ENCODE measurements around the gene MACROD1.

Gene MACROD1

DNA sequence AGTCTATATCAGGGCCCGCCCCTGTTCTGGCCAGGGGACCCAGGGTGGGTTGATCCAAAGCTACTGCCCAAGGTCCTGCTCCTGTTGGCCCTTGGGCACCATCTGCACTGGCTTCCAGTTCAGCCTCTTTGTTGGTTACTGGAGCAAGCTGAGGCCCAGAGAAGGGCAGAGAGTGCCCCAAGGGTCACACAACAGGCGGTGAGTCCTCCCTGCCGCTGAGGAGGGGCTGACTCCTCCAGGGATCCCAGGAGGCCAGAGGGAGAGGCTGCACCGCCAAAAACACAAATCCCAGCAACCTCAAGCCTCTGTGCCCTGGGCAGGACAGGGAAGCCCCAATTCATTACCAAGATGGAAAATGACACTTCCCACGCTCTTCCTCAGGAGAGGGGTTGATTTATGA lies 61.3 kb downstream of the MACROD1 start:
- TF ChIP-seq CTCF (IDR thresholded peaks at IDR 0.05; ENCODE audit: poor library complexity, severe bottlenecking), result no peak
- H3K4me1 ChIP-seq (ENCODE audit: insufficient read depth, poor library complexity, severe bottlenecking), result no peaks in the 10 kb centered on the region
- ATAC-seq (ENCODE audit: low read depth) (no peak), DNase-seq (ENCODE audit: low spot score) (no peak)
- H3K9me3 ChIP-seq (ENCODE audit: severe bottlenecking), result no peaks in the 10 kb centered on the region
- no peak overlapping the region for H3K27ac ChIP-seq (ENCODE audit: poor library complexity, severe bottlenecking)
- H3K27me3 ChIP-seq (ENCODE audit: insufficient read depth, poor library complexity, severe bottlenecking), result no peaks in the 10 kb centered on the region
- no peak overlapping the region for H3K4me3 ChIP-seq (ENCODE audit: severe bottlenecking)
- H3K36me3 ChIP-seq (ENCODE audit: low read depth), result no peaks in the 10 kb centered on the region

DNA sequence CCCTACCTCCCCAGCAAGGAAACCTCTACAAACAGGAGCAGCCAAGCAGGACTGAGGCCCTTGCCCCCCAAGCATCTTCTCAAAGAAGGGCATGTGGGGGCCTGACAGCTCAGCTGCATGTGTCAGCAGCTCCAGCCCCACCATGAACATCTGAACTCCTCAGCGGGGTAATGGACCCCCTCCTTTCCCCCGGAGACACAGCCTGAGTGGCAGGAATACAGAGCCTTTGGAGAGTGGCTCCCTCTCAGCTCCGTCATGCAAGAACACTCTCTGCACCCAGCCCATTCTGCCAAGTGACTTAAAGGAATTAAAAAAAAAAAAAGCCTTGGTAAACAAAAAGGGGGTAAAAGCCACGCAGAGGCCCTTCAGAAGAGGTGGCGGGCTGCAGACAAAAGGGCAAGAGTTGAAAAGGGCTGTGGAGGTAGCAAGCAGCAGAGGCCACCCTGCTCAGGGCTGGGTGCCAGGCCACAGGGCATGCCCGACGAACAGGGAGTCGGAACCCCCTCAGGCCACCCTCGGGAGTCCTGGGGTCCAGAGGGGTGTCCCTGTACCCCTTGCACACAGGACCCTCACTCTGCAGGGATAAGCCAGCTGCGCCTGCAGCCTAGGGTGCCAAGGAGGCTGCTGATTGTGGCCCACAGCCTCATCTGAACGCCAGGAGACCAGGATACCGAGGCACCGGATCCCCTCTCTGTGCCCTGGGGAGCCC lies 62.5 kb downstream of the MACROD1 start:
- DNase-seq (ENCODE audit: low spot score), result no peak
- Histone ChIP-seq H3K4me3 (ENCODE audit: severe bottlenecking) (no peak overlapping the region), H3K36me3 (ENCODE audit: low read depth) (no peaks in the 10 kb centered on the region), H3K27me3 (ENCODE audit: insufficient read depth, poor library complexity, severe bottlenecking) (no peaks in the 10 kb centered on the region), H3K27ac (ENCODE audit: poor library complexity, severe bottlenecking) (no peak overlapping the region), H3K4me1 (ENCODE audit: insufficient read depth, poor library complexity, severe bottlenecking) (no peaks in the 10 kb centered on the region), H3K9me3 (ENCODE audit: severe bottlenecking) (no peaks in the 10 kb centered on the region)
- ATAC-seq (ENCODE audit: low read depth), result no peak
- TF ChIP-seq CTCF (IDR thresholded peaks at IDR 0.05; ENCODE audit: poor library complexity, severe bottlenecking), result no peak

DNA sequence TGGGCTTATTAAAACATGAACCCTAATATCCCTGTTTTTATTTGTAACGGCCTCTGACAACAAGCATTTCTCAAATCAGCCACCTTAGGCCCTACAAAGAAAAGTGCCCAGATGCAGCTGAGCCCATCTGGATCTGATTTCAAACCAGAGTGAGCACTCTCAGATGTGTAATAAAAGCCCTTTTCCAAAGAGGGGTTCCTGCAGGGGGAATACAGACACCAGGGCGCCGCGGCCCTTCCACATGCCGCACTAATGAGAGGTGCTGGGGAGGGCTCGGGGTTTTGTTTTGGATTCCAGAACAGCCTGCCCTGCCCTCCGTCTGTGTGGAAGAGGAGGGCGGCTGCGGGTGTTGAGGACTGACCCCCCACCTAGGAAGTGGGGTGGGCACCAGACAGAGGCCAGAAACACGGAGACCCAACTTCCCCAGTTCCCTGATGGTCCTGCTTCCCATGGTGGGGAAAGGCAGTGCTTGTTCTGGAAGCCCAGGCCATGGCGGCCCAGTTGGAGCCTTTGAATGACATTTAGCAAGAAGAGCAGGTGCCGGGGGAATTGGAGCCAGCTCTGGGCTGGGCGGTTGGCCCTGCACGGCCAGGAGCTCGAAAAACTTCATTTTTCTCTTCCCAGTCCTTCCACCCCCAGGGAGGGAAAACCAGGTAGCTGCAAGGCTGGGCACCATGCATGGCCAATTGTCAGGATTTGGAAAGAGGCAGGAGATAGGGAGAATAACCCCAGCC lies 63.7 kb downstream of the MACROD1 start:
- Histone ChIP-seq H3K9me3 (ENCODE audit: severe bottlenecking) (no peaks in the 10 kb centered on the region), H3K27ac (ENCODE audit: poor library complexity, severe bottlenecking) (no peak overlapping the region), H3K4me3 (ENCODE audit: severe bottlenecking) (no peak overlapping the region), H3K27me3 (ENCODE audit: insufficient read depth, poor library complexity, severe bottlenecking) (no peaks in the 10 kb centered on the region), H3K4me1 (ENCODE audit: insufficient read depth, poor library complexity, severe bottlenecking) (no peaks in the 10 kb centered on the region), H3K36me3 (ENCODE audit: low read depth) (no peaks in the 10 kb centered on the region)
- ATAC-seq (ENCODE audit: low read depth) (no peak), DNase-seq (ENCODE audit: low spot score) (no peak)
- TF ChIP-seq CTCF (IDR thresholded peaks at IDR 0.05; ENCODE audit: poor library complexity, severe bottlenecking), result no peak

DNA sequence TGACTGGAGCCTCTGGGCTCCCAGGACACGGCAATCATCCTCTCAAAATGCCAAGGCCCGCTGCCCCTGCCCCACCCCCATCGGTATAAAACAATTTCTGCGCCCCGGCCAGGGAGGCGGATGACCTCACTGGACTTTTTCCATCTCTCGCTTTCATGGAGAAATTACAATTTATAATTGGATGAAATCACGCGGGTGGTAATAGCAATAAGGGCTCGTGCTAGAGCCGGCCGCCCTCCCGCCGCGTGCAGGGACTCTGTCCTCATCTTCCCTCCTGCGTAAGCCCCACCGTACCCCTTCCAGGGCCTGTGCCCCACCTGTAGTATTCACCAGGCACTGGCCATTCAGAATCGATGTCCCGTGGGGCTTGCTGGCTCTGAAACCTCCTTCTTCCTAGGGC lies 64.5 kb downstream of the MACROD1 start:
- H3K4me3 ChIP-seq (ENCODE audit: severe bottlenecking), result no peak overlapping the region
- ATAC-seq (ENCODE audit: low read depth), result no peak
- DNase-seq (ENCODE audit: low spot score), result no peak
- H3K27ac ChIP-seq (ENCODE audit: poor library complexity, severe bottlenecking), result no peak overlapping the region
- H3K4me1 ChIP-seq (ENCODE audit: insufficient read depth, poor library complexity, severe bottlenecking), result no peaks in the 10 kb centered on the region
- H3K36me3 ChIP-seq (ENCODE audit: low read depth), result no peaks in the 10 kb centered on the region
- no peaks in the 10 kb centered on the region for H3K9me3 ChIP-seq (ENCODE audit: severe bottlenecking)
- no peak for TF ChIP-seq CTCF (IDR thresholded peaks at IDR 0.05; ENCODE audit: poor library complexity, severe bottlenecking)
- H3K27me3 ChIP-seq (ENCODE audit: insufficient read depth, poor library complexity, severe bottlenecking), result no peaks in the 10 kb centered on the region
